GM18520 (cell line): ENCODE results near the gene ARFGAP1.

ENCODE experiments used
- ATAC-seq: cut with Tn5 transposase; IDR thresholded peaks from one replicate; pipeline ENCODE4 v1.9.1; 2021; ENCODE audit not compliant: unreplicated experiment

Gene ARFGAP1

GRCh38 chr20:63272105-63273058 is at the start of gene ARFGAP1:
Gene ARFGAP1, plus strand, starts transcription at chr20:63272813. Its CDS starts 2,768 bp downstream, at chr20:63275581.
- ATAC-seq: peak; percentile 81

- ATAC-seq: no peak
Observed at GRCh38 chr20:63223121-63223825, 49.3 kb upstream of the ARFGAP1 start.

GRCh38 chr20:63223826-63224207 is 48.8 kb upstream of the ARFGAP1 start:
- ATAC-seq: no peak

GRCh38 chr20:63224412-63225081 is 48.1 kb upstream of the ARFGAP1 start:
- no peak for ATAC-seq

- ATAC-seq: no peak
Observed at GRCh38 chr20:63225082-63225454, 47.5 kb upstream of the ARFGAP1 start.

- ATAC-seq: no peak
Observed at GRCh38 chr20:63226042-63226943, 46.3 kb upstream of the ARFGAP1 start.

- no peak for ATAC-seq
Observed at GRCh38 chr20:63227260-63227659, 45.4 kb upstream of the ARFGAP1 start.

GRCh38 chr20:63228806-63229205 is 43.8 kb upstream of the ARFGAP1 start:
- no peak for ATAC-seq

GRCh38 chr20:63230800-63231268 is 41.8 kb upstream of the ARFGAP1 start:
- no peak for ATAC-seq

GRCh38 chr20:63232235-63233060 is 40.2 kb upstream of the ARFGAP1 start:
- ATAC-seq: no peak

- ATAC-seq: no peak
Observed at GRCh38 chr20:63233061-63233344, 39.6 kb upstream of the ARFGAP1 start.

GRCh38 chr20:63233924-63234323 is 38.7 kb upstream of the ARFGAP1 start:
- no peak for ATAC-seq

GRCh38 chr20:63234693-63235398 is 37.8 kb upstream of the ARFGAP1 start:
- no peak for ATAC-seq

- ATAC-seq: no peak
Observed at GRCh38 chr20:63235399-63235983, 37.1 kb upstream of the ARFGAP1 start, which contains the start of gene BIRC7. Gene BIRC7, plus strand, starts transcription at chr20:63235905. Its CDS starts 192 bp downstream, at chr20:63236097.

- no peak for ATAC-seq
Observed at GRCh38 chr20:63236116-63236837, 36.3 kb upstream of the ARFGAP1 start.

- ATAC-seq: no peak
Observed at GRCh38 chr20:63238031-63238430, 34.6 kb upstream of the ARFGAP1 start.

- ATAC-seq: no peak
Observed at GRCh38 chr20:63238514-63239125, 34.0 kb upstream of the ARFGAP1 start.

- no peak for ATAC-seq
Observed at GRCh38 chr20:63239431-63239830, 33.2 kb upstream of the ARFGAP1 start.
